Kasumi-1 (cell line): ENCODE results near the gene SLC6A17.
A peak's percentile ranks its signal among the peaks of the same experiment; 100 is the strongest.

Experiments used
- DNase-seq, 2 experiments: peaks; one replicate each; lab custom pipeline; 2025; lab: John Stamatoyannopoulos, UW

Gene SLC6A17

GRCh38 chr1:110174961-110175360 lies 24.7 kb downstream of the SLC6A17 start:
- no peak for DNase-seq

GRCh38 chr1:110176299-110176956 lies 26.1 kb downstream of the SLC6A17 start:
- peak; percentile 9 to 16 for DNase-seq

DNA sequence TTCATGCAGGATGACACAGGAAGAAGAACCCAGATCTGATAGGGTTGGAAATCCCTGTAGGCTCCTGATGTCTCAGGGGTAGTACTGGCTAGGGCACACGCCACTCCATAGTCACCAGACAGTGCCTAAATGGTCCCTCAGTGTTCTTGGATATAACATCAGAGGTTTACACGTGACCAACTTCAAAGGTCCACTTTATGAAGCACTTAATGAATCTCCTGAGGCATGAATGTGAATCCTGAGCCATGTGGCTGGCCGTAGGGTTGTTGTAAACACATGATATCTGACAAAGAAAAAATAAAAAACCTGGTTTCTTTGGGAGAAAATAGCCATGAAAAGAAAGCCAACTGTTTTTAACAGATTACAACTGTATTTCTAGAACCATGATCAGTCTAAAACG lies 27.5 kb downstream of the SLC6A17 start:
- DNase-seq: no peak

DNA sequence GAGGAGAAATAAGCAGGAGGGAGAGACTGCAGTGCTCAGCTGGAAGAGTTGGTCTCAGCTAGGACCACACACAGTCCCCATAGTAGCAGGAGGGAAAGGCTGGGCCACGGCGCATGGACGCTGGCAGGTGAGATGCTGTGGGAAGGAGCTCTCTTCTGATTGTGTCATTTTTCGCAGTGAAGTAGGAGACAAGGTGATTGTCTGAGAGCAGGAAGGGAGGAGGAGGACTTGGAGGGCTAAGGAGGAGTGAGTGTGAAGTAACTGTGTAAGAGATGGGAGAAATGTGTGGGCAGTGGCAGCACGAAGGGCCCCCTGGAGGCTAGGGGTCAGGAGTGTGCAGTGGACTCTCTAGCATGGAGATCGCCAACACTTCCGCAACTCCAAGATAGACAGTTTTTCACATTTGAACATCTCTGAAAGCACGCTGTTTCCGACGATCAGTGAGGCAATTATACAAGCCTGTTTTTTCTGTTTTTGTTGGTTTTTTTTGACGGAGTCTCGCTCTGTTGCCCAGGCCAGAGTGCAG lies 33.4 kb downstream of the SLC6A17 start:
- no peak for DNase-seq

DNA sequence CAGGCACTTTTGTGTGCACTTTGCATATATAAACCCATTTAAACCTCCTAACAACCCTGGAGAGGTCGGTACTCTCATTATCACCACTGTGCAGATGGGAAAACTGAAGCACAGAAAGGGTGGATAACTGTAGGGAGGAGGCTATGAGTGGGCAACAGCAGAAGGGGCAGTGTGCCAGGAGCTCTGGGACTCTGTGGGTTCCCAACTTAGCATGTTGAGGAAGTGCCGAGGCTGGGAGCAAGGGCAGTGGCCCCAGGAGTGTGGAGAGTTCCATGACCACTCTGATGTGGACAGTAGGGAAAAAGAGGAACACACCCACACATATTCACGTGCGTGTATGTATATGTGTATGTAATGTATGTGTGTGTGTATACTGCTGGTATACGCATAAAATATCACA lies 34.2 kb downstream of the SLC6A17 start:
- no peak for DNase-seq

GRCh38 chr1:110185181-110185580 lies 34.9 kb downstream of the SLC6A17 start:
- no peak for DNase-seq

DNA sequence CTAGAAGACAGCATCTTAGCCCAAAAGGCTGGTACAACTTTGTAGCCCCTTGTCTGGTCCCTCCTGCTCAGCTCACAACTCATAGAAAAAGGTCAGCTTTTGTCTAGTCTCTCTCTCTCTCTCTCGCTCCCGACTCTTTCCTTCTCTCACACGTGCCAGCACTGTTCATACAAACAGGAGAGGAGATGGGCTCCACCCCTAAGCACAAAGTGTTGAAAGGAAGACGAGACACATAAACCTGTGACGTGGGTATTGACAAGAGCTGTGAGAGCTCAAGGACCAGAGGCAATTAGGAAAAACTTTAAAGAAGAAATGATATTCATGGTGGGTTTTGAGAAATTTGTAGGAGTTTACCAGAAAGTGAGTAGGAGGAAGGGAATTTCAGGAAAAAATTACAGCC lies 36.3 kb downstream of the SLC6A17 start:
- DNase-seq: no peak

DNA sequence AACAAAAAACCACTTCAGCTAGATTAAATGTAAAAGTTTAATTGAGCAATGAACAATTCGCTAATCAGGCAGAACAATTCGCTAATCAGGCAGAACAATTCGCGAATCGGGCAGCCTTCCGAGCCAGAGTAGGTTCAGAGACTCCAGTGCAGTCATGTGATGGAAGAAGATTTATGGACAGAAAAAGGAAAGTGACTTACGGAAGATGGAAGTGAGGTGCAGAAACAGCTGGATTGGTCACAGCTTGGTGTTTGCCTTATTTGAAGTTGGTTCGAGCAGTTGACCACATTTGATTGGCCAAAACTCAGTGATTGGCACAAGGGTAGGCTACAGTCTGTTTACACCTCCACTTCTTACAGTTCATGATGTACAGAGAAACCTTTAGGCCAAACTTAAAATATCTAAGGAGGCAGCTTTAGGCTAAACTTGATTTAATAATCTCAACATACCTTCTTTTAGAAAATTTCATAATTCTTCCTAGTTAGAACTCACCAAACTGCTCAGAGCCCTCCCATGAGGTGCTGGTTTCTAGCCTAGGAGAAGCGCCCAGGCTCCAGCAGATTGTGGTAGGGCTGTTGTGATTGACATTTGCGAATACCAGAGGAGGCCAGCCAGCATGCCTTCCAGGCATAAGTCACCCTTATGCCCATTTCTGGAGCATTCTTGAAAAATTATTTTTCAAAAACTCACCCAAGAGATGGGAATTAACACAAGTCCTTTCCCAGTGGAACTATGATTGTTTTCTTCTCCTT lies 37.0 kb downstream of the SLC6A17 start:
- DNase-seq: no peak

DNA sequence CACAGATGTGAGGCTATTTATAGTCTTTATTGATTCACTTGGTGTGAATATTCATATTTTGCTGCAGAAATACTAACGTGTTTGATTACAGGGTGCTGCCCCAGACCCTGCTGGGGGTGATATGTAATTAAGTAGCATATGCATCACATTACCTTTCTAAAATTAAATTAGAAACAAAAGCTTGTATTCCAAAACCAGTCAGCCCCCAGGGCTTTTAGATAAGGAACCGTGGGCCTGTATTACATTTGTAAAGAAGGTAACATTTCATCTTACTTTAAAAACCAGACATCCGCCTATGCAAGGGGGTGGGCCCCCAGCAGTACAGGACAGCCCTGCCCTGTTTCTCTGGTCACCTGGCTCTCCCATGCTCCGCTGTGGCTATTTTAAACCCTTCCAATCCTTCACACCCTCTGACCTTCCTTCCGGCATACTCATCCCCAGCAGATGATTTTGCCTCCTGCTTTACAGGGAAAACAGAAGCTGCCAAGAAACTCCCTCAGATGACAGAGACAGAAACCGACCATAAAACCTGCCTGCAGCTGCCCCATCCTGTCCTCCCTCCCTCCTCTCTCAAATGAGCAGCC lies 37.8 kb downstream of the SLC6A17 start:
- DNase-seq: no peak

DNA sequence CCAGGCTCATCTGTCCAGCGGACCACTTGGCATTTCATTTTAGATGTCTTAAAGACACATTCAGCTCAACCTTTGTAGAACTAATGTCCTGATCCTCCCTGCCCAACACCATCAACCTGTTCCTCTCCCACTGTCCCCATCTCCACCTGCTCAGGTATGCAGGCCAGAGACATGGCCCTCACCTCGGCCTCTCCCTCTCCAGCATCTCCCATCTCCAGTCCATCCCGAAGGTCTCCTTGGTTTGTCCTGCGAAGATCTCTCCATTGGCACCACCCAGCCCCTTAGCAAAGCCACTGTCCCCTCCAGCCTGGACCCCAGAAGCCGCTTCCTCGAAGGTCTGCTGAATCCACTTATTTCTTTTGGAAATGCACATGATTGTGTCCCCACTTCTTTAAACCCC lies 38.9 kb downstream of the SLC6A17 start:
- DNase-seq: no peak

DNA sequence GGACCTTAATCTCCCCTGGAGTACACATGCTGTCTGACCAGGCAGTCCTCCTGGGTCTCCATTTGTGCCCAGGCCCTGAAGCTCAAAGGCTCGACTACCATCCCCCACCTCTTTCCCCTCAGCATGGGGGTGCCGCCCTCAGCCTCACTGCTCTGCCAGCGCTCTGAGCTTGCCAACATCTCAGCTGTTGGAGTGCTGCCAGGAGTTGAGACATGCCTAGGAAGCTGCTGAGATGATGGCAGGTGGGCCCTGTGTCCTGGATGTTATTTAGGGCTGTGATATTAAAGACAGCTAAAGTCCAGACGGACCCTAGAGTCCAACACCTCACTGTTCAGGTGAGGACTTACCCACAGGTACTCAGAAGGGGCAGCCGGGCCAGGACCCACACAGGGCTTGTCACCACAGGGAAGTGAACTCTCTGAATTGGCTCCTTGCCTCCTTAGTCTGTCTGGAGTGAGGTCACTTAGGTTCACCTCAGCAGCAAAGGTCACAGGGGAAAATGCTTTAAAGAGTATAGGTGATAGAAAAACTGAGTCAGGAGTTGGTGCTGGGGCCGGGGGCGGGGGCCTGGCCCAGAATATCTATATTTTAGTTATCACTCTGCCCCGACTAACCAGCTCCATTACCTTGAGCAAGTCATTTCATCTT lies 40.1 kb downstream of the SLC6A17 start:
- DNase-seq: no peak

GRCh38 chr1:110192541-110192940 lies 42.2 kb downstream of the SLC6A17 start:
- DNase-seq: no peak

DNA sequence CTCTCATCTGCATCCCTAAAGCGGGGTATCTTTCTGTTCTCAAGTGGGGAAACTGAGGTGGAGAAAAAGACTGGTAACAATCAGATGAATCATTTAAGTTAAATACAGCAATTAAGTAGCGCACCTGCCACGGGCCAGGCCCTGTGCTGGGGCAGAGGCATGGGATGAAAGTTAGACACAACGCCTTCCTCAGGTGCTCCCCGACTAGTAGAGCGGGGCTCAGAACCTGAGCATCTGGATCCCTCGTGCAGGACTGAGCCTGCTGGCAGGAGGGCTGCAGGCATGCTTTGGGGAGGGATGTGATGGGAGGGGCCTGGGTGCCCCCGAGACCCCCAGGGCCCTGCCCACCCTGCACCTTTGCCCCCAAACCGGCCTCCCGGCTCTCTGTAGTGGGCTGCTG lies 44.9 kb downstream of the SLC6A17 start:
- no peak for DNase-seq

DNA sequence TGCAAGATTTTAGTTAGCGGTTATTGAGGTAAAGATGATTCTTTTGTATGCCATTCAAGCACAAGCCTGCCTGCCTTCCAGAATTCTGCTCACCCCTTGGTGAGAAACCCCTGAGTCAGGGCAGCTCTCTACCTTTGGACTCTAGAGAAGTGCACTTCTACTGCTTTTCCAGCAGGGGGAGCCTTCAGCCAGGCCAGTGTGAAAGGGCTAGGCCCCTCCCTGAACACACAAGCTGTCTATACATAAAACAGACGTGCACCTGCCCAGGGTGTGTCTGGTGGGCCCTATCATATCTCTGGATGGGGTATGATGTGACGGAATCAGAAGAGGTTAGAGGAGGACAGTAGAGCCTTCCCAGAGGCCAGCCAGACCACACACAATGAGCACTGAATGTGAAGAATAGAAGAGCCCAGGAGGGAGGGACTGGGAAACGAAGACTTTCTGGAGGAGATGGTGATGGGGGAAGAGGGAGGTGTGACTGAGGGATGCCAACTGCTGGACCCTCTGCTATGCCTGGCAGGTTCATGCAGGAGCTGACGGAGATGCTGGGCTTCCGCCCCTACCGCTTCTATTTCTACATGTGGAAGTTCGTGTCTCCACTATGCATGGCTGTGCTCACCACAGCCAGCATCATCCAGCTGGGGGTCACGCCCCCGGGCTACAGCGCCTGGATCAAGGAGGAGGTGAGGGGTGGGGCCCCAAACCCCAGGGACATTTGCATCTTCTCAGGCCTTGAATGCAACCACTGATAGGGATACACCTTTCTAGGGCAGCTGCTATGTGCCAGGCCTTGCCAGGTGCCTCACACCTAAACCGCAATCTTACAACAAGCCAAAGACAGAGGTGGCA lies 46.8 kb downstream of the SLC6A17 start:
- peak; percentile 71 to 83 for DNase-seq

DNA sequence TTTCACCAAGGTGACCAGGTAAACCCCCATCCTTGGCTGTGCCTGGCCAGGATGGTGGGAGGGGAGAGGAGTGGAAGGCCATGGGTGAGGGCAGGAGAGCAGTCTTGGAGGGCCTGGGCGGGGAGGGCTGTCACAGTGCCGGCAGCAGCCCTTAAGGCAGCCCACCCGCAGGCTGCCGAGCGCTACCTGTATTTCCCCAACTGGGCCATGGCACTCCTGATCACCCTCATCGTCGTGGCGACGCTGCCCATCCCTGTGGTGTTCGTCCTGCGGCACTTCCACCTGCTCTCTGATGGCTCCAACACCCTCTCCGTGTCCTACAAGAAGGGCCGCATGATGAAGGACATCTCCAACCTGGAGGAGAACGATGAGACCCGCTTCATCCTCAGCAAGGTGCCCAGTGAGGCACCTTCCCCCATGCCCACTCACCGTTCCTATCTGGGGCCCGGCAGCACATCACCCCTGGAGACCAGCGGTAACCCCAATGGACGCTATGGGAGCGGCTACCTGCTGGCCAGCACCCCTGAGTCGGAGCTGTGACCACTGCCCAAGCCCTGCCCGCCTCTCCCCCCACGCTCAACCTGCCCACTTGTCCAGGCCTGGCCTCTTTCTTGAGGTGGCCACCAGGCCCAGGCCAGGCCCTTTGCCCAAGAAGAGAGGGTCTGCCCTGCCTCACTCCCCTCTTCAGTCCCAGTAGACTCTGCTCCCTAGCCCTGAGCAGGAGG lies 47.8 kb downstream of the SLC6A17 start:
- DNase-seq: no peak

GRCh38 chr1:110198746-110199145 lies 48.5 kb downstream of the SLC6A17 start:
- DNase-seq: no peak

DNA sequence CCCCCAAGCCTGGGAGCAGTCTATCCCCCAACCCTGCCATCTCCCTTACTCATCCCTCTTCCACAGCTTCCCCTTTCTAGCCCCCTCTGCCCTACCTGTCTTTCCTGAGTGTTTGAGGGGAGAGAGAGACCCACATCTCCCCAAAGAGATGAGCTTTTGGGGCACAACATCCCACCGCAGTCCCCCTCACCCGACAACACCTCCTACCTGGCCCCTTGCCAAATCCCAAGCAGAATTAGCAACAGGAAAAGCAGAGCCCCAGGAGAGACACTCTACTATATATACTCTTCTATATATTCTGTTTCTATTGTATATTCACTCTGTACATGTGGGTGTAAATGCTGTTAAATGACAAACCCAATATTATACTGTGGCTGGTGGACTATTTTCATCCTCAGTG lies 49.9 kb downstream of the SLC6A17 start:
- no peak for DNase-seq

- no peak for DNase-seq
Measured at GRCh38 chr1:110200666-110201065, 50.4 kb downstream of the SLC6A17 start.

- no peak for DNase-seq
Measured at GRCh38 chr1:110201157-110201825, 51.0 kb downstream of the SLC6A17 start.

- DNase-seq: peak; percentile 69 to 78
Measured at GRCh38 chr1:110203021-110203661, 52.8 kb downstream of the SLC6A17 start.
